ENCODE data around the gene HLA-G. TPM values are rescaled to one million over a fixed set of nuclear protein-coding genes. Genes with fewer than 3 reads are reported as not detected.

HLA-G gene
- total RNA-seq, 1 donor from 2014 or later, result not detected

DNA sequence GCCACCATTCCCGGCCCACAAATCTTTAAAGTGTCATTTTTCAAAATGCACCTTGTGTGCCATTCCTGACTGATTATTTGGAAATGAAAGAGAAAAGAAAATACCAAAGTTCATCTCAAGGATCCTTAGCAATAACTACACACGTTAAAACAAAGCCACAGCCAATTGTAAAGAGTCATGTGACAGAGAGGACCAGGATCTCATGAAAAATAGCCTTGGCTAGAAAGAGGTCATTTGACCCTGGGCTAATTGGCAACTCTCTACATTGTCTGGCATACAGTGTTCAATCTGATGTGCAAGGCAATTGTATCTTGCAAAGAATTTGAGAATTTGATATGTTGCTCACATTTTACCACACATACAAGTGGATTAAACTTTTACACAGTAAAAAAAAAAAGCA, 31.6 kb upstream of the HLA-G start:
- H3K9ac ChIP-seq (ENCODE audit: low read depth in 1 of 3, low read length in 3 of 3), result no peak overlapping the region
- peaks cover 19 to 30% (median 19%) of the 10 kb centered on the region in 3 donors for H3K27me3 ChIP-seq (ENCODE audit: control insufficient read depth in 3 of 3, insufficient read depth in 3 of 3, low read length in 3 of 3)
- peaks cover 0 to 13% (median 8%) of the 10 kb centered on the region in 3 donors for H3K4me1 ChIP-seq (ENCODE audit: control insufficient read depth in 3 of 3, insufficient read depth in 3 of 3, low read length in 3 of 3)
- H3K9me3 ChIP-seq (ENCODE audit: control insufficient read depth in 3 of 3, low read length in 3 of 3), result no peaks in the 10 kb centered on the region
- no peak overlapping the region for H3K4me3 ChIP-seq (ENCODE audit: low read length in 3 of 3)
- no peaks in the 10 kb centered on the region for H3K36me3 ChIP-seq (ENCODE audit: control insufficient read depth in 3 of 3, insufficient read depth in 3 of 3, low read length in 3 of 3)
- H3K27ac ChIP-seq (ENCODE audit: low read depth, low read length), result no peak overlapping the region

- H3K27me3 ChIP-seq (ENCODE audit: control insufficient read depth in 3 of 3, insufficient read depth in 3 of 3, low read length in 3 of 3), result peaks cover 18 to 24% (median 19%) of the 10 kb centered on the region in 3 donors
- no peaks in the 10 kb centered on the region for H3K9me3 ChIP-seq (ENCODE audit: control insufficient read depth in 3 of 3, low read length in 3 of 3)
- no peak overlapping the region for H3K9ac ChIP-seq (ENCODE audit: low read depth in 1 of 3, low read length in 3 of 3)
- peaks cover 0 to 9% (median 4%) of the 10 kb centered on the region in 3 donors for H3K4me1 ChIP-seq (ENCODE audit: control insufficient read depth in 3 of 3, insufficient read depth in 3 of 3, low read length in 3 of 3)
- no peak overlapping the region for H3K27ac ChIP-seq (ENCODE audit: low read depth, low read length)
- H3K36me3 ChIP-seq (ENCODE audit: control insufficient read depth in 3 of 3, insufficient read depth in 3 of 3, low read length in 3 of 3), result no peaks in the 10 kb centered on the region
- H3K4me3 ChIP-seq (ENCODE audit: low read length in 3 of 3), result no peak overlapping the region
These were observed 30.5 kb upstream of the HLA-G start for GRCh38 chr6:29797135-29797534.

DNA sequence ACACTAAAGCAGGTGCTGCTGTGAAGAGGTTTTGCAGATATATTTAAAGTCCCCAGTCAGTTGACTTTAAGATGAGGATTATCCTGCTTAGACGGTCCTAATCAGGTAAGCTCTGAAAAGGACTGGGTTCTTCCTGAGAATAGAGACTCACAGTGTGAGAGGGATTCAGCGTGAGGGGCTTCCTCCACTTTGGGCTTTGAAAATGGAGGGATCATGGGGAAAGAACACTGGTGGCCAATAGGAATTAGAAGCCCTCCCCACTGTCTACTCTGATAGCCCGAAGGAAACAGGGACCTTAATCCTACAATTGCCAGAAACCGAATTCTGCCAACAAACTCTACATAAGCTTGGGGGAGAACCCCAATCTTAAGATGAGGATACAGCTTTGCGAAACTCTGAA, 29.7 kb upstream of the HLA-G start:
- H3K4me1 ChIP-seq (ENCODE audit: control insufficient read depth in 3 of 3, insufficient read depth in 3 of 3, low read length in 3 of 3), result peaks cover 0 to 2% (median 0%) of the 10 kb centered on the region in 3 donors
- H3K9me3 ChIP-seq (ENCODE audit: control insufficient read depth in 3 of 3, low read length in 3 of 3), result no peaks in the 10 kb centered on the region
- no peak overlapping the region for H3K9ac ChIP-seq (ENCODE audit: low read depth in 1 of 3, low read length in 3 of 3)
- no peaks in the 10 kb centered on the region for H3K36me3 ChIP-seq (ENCODE audit: control insufficient read depth in 3 of 3, insufficient read depth in 3 of 3, low read length in 3 of 3)
- H3K4me3 ChIP-seq (ENCODE audit: low read length in 3 of 3), result no peak overlapping the region
- no peak overlapping the region for H3K27ac ChIP-seq (ENCODE audit: low read depth, low read length)
- H3K27me3 ChIP-seq (ENCODE audit: control insufficient read depth in 3 of 3, insufficient read depth in 3 of 3, low read length in 3 of 3), result peaks cover 12 to 17% (median 17%) of the 10 kb centered on the region in 3 donors

- Histone ChIP-seq H3K27ac (ENCODE audit: low read depth, low read length) (no peak overlapping the region), H3K9ac (ENCODE audit: low read depth in 1 of 3, low read length in 3 of 3) (no peak overlapping the region), H3K4me3 (ENCODE audit: low read length in 3 of 3) (no peak overlapping the region), H3K9me3 (ENCODE audit: control insufficient read depth in 3 of 3, low read length in 3 of 3) (no peaks in the 10 kb centered on the region), H3K27me3 (ENCODE audit: control insufficient read depth in 3 of 3, insufficient read depth in 3 of 3, low read length in 3 of 3) (peaks cover 0 to 4% (median 0%) of the 10 kb centered on the region in 3 donors), H3K4me1 (ENCODE audit: control insufficient read depth in 3 of 3, insufficient read depth in 3 of 3, low read length in 3 of 3) (no peaks in the 10 kb centered on the region), H3K36me3 (ENCODE audit: control insufficient read depth in 3 of 3, insufficient read depth in 3 of 3, low read length in 3 of 3) (no peaks in the 10 kb centered on the region)
These were observed 27.4 kb upstream of the HLA-G start for GRCh38 chr6:29800254-29800653.

DNA sequence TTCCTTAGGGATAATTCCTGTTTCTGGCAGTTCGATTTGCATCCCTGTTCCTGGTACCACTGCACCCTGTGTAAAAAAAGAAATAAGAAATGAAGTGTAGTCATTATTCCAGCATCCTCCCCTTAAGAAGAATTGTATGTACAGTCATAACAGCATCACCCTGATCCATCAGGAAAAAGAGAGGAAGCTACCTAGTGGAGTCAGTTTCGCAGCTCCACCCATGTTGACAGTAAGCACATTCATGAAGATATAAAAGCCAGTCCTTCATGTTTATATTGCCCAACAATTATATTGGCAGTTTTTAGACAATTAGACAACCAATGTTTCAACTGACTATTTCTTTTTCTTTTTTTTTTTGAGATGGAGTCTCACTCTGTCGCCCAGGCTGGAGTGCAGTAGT, 21.2 kb upstream of the HLA-G start:
- H3K36me3 ChIP-seq (ENCODE audit: control insufficient read depth in 3 of 3, insufficient read depth in 3 of 3, low read length in 3 of 3), result no peaks in the 10 kb centered on the region
- no peaks in the 10 kb centered on the region for H3K4me1 ChIP-seq (ENCODE audit: control insufficient read depth in 3 of 3, insufficient read depth in 3 of 3, low read length in 3 of 3)
- peaks cover 0 to 2% (median 0%) of the 10 kb centered on the region in 3 donors for H3K27me3 ChIP-seq (ENCODE audit: control insufficient read depth in 3 of 3, insufficient read depth in 3 of 3, low read length in 3 of 3)
- no peak overlapping the region for H3K9ac ChIP-seq (ENCODE audit: low read depth in 1 of 3, low read length in 3 of 3)
- no peaks in the 10 kb centered on the region for H3K9me3 ChIP-seq (ENCODE audit: control insufficient read depth in 3 of 3, low read length in 3 of 3)
- no peak overlapping the region for H3K4me3 ChIP-seq (ENCODE audit: low read length in 3 of 3)
- no peak overlapping the region for H3K27ac ChIP-seq (ENCODE audit: low read depth, low read length)

GRCh38 chr6:29809249-29809648, 18.4 kb upstream of the HLA-G start:
- H3K4me1 ChIP-seq (ENCODE audit: control insufficient read depth in 3 of 3, insufficient read depth in 3 of 3, low read length in 3 of 3), result no peaks in the 10 kb centered on the region
- H3K9ac ChIP-seq (ENCODE audit: low read depth in 1 of 3, low read length in 3 of 3), result no peak overlapping the region
- H3K27me3 ChIP-seq (ENCODE audit: control insufficient read depth in 3 of 3, insufficient read depth in 3 of 3, low read length in 3 of 3), result peaks cover 0 to 2% (median 0%) of the 10 kb centered on the region in 3 donors
- H3K4me3 ChIP-seq (ENCODE audit: low read length in 3 of 3), result no peak overlapping the region
- no peak overlapping the region for H3K27ac ChIP-seq (ENCODE audit: low read depth, low read length)
- no peaks in the 10 kb centered on the region for H3K36me3 ChIP-seq (ENCODE audit: control insufficient read depth in 3 of 3, insufficient read depth in 3 of 3, low read length in 3 of 3)
- H3K9me3 ChIP-seq (ENCODE audit: control insufficient read depth in 3 of 3, low read length in 3 of 3), result no peaks in the 10 kb centered on the region

GRCh38 chr6:29810371-29810770, 17.3 kb upstream of the HLA-G start:
- Histone ChIP-seq H3K9ac (ENCODE audit: low read depth in 1 of 3, low read length in 3 of 3) (no peak overlapping the region), H3K27ac (ENCODE audit: low read depth, low read length) (no peak overlapping the region), H3K27me3 (ENCODE audit: control insufficient read depth in 3 of 3, insufficient read depth in 3 of 3, low read length in 3 of 3) (peaks cover 0 to 2% (median 0%) of the 10 kb centered on the region in 3 donors), H3K4me1 (ENCODE audit: control insufficient read depth in 3 of 3, insufficient read depth in 3 of 3, low read length in 3 of 3) (no peaks in the 10 kb centered on the region), H3K9me3 (ENCODE audit: control insufficient read depth in 3 of 3, low read length in 3 of 3) (no peaks in the 10 kb centered on the region), H3K36me3 (ENCODE audit: control insufficient read depth in 3 of 3, insufficient read depth in 3 of 3, low read length in 3 of 3) (no peaks in the 10 kb centered on the region), H3K4me3 (ENCODE audit: low read length in 3 of 3) (no peak overlapping the region)

GRCh38 chr6:29811377-29811776, 16.2 kb upstream of the HLA-G start:
- Histone ChIP-seq H3K27ac (ENCODE audit: low read depth, low read length) (no peak overlapping the region), H3K4me1 (ENCODE audit: control insufficient read depth in 3 of 3, insufficient read depth in 3 of 3, low read length in 3 of 3) (no peaks in the 10 kb centered on the region), H3K36me3 (ENCODE audit: control insufficient read depth in 3 of 3, insufficient read depth in 3 of 3, low read length in 3 of 3) (no peaks in the 10 kb centered on the region), H3K27me3 (ENCODE audit: control insufficient read depth in 3 of 3, insufficient read depth in 3 of 3, low read length in 3 of 3) (peaks cover 0 to 8% (median 0%) of the 10 kb centered on the region in 3 donors), H3K9ac (ENCODE audit: low read depth in 1 of 3, low read length in 3 of 3) (no peak overlapping the region), H3K4me3 (ENCODE audit: low read length in 3 of 3) (no peak overlapping the region), H3K9me3 (ENCODE audit: control insufficient read depth in 3 of 3, low read length in 3 of 3) (no peaks in the 10 kb centered on the region)

- Histone ChIP-seq H3K36me3 (ENCODE audit: control insufficient read depth in 3 of 3, insufficient read depth in 3 of 3, low read length in 3 of 3) (no peaks in the 10 kb centered on the region), H3K27me3 (ENCODE audit: control insufficient read depth in 3 of 3, insufficient read depth in 3 of 3, low read length in 3 of 3) (peaks cover 0 to 6% (median 0%) of the 10 kb centered on the region in 3 donors), H3K4me1 (ENCODE audit: control insufficient read depth in 3 of 3, insufficient read depth in 3 of 3, low read length in 3 of 3) (no peaks in the 10 kb centered on the region), H3K9me3 (ENCODE audit: control insufficient read depth in 3 of 3, low read length in 3 of 3) (no peaks in the 10 kb centered on the region), H3K9ac (ENCODE audit: low read depth in 1 of 3, low read length in 3 of 3) (no peak overlapping the region), H3K4me3 (ENCODE audit: low read length in 3 of 3) (no peak overlapping the region), H3K27ac (ENCODE audit: low read depth, low read length) (no peak overlapping the region)
These were observed 14.6 kb upstream of the HLA-G start for GRCh38 chr6:29813066-29813465.

GRCh38 chr6:29813809-29814208, 13.8 kb upstream of the HLA-G start:
- Histone ChIP-seq H3K27me3 (ENCODE audit: control insufficient read depth in 3 of 3, insufficient read depth in 3 of 3, low read length in 3 of 3) (peaks cover 0 to 6% (median 0%) of the 10 kb centered on the region in 3 donors), H3K9me3 (ENCODE audit: control insufficient read depth in 3 of 3, low read length in 3 of 3) (no peaks in the 10 kb centered on the region), H3K36me3 (ENCODE audit: control insufficient read depth in 3 of 3, insufficient read depth in 3 of 3, low read length in 3 of 3) (no peaks in the 10 kb centered on the region), H3K4me1 (ENCODE audit: control insufficient read depth in 3 of 3, insufficient read depth in 3 of 3, low read length in 3 of 3) (no peaks in the 10 kb centered on the region), H3K27ac (ENCODE audit: low read depth, low read length) (no peak overlapping the region), H3K4me3 (ENCODE audit: low read length in 3 of 3) (no peak overlapping the region), H3K9ac (ENCODE audit: low read depth in 1 of 3, low read length in 3 of 3) (no peak overlapping the region)
